Endometrial microvascular endothelial cells (primary cell): ENCODE data around the gene HS6ST1. TPM values are rescaled to one million over a fixed set of nuclear protein-coding genes. Genes with fewer than 3 reads are reported as not detected.
"Not testable (repeated sequence)": the region's sequence is repeated elsewhere in the genome, so short reads cannot be mapped to it uniquely, and the experiment has no call there.

Experiments used
- in situ Hi-C: cut with HindIII; loops from 2 replicates; pipeline ENCODE4 v1.10.0; 2017; ENCODE audit warnings: low sequenced_read_pairs, low pct_unique_long_range_greater_than_20kb; ENCODE audit errors: inconsistent ontology term
- total RNA-seq: library from RNA; depleted of rRNA; stranded (reverse); fragments of >200 nt; gene quantifications from one replicate; pipeline ENCODE4 v1.2.3, GENCODE V29; 2015; ENCODE audit errors: inconsistent ontology term

HS6ST1 gene
- total RNA-seq, 1 donor from 2014 or later: 10.5 TPM

DNA sequence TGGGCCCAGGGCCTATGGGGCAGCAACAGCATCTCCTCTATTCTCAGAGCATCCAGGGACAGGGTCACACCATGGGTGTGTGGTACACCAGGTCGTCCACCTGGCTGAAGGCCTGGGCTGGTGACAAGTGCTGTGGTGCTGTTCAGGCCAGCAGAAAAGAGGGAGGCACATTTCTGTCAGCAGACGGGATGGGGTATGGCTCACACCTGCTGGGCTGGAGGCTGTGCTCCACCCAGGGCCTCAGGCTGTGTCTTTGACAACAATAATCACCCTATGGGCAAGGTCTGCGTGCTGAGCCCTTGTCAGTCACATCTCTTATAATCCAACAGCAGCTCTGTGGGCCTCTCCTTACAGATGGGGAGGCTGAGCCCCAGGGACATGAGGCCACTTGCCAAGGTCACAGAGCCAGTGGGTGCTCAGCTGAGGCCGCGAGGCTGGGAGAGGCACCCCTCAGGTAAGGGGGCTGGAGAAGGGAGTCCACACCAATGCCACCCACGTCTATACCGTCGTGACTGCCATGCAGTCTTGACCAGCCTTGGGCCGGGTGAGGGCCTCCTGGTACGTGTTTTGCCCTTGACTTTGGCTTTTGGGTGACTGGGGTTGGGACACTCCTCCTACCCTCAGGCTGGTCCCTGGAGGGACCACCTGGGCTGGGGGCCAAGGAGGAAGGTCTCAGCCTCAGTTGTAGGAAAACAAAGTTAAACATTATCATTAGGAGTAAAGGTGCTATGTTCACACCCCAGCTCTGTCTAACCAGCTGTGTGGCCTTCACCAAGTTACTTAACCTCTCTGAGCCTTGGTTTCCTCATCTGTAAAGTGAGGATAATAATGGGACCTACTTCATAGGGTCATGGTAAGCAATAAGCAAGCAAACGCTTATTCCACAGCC, 5.6 kb upstream of the HS6ST1 start:
- in situ Hi-C loops: no loop called here

GRCh38 chr2:128323555-128323931, 4.9 kb upstream of the HS6ST1 start:
- in situ Hi-C loops: no loop called here

- in situ Hi-C loops: no loop called here
These were observed 4.3 kb upstream of the HS6ST1 start for GRCh38 chr2:128322715-128323554.

- in situ Hi-C loops: no loop called here
These were observed 3.4 kb upstream of the HS6ST1 start for GRCh38 chr2:128321784-128322714.

- in situ Hi-C loops: no loop called here
These were observed 2.5 kb upstream of the HS6ST1 start for GRCh38 chr2:128320906-128321771.

- in situ Hi-C loops: no loop called here
These were observed 1.7 kb upstream of the HS6ST1 start for GRCh38 chr2:128320192-128320905.

GRCh38 chr2:128319631-128320191, 1.0 kb upstream of the HS6ST1 start:
- in situ Hi-C loops: no loop called here

DNA sequence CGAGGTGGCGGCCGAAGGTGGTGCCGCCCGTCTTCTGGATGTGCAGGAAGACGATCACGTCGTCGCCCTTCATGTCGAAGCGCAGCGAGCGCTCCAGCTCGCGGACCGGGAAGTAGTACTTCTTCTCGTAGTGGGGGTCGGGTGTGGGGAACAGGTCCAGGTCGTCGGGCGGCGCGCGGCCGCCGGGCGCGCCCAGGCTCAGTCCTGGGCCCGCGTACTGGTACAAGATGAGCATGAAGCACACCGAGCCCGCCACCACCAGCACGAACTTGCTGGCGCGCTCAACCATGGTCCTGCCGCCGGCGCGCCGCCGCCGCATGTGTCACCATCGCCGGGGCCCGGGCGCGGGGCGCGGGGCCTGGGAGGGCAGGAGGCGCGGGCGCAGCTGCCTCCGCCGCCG, 423 bp downstream of the HS6ST1 start:
- in situ Hi-C loops: not testable (repeated sequence)

GRCh38 chr2:128317899-128318225, 806 bp downstream of the HS6ST1 start:
- in situ Hi-C loops: not testable (repeated sequence)

- in situ Hi-C loops: no loop called here
These were observed 1.3 kb downstream of the HS6ST1 start for GRCh38 chr2:128317181-128317898.

- in situ Hi-C loops: no loop called here
These were observed 1.9 kb downstream of the HS6ST1 start for GRCh38 chr2:128316777-128317180.

GRCh38 chr2:128315829-128316776, 2.6 kb downstream of the HS6ST1 start:
- in situ Hi-C loops: no loop called here

- in situ Hi-C loops: no loop called here
These were observed 3.4 kb downstream of the HS6ST1 start for GRCh38 chr2:128315122-128315828.

DNA sequence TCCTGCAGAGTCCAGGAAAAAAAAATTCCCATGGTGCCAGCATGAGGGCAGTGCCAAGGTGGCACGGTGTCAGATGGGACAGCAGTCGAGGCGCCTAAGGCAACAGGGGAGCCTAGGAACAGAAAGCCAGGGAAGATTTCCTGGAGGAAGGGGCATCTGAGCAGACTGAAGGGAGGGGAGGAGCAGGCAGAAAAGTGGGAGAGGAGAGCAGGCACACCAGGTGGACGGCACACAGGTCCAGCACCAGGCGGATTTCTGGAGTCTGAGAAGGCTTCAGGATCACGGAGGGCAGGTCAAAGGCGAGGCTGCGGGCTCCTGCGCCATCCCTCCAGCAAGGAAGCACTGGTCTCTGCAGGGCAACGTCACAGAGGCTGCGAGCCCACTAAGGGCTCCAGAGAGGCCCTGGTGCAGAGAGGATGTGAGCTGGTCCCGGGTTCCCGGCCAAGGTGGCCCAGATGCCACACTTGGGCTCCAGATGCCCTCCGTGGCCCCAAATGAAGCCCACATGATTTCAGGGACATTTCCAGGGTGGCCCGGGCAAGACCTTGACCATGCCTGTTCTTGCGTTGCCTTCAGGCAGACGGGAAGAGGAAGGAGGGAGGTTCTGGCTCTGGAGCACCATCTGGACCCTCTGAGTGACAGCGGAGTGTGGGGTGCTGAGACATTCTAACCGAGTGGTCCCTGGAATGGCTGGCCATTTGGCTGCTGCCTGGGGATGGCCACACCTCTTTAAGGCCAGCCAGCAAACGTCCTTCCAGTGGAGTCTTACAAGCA, 4.1 kb downstream of the HS6ST1 start:
- in situ Hi-C loops: no loop called here
